HG02973 (cell line): ENCODE measurements around the gene CDK11A.
A peak's percentile ranks its signal among the peaks of the same experiment; 100 is the strongest.

Experiments
- ATAC-seq: cut with Tn5 transposase; IDR thresholded peaks from one replicate; pipeline ENCODE4 v1.9.1; 2021; ENCODE audit warnings: moderate library complexity; ENCODE audit not compliant: unreplicated experiment

CDK11A gene

GRCh38 chr1:1724035-1724864 lies at the start of gene CDK11A:
TSS of gene CDK11A (minus strand) at chr1:1724357. CDS start at chr1:1722818, 1,539 bp downstream.
- ATAC-seq, result peak; percentile 87

- ATAC-seq, result no peak
These were observed 49.7 kb upstream of the CDK11A start for GRCh38 chr1:1773874-1774273.

GRCh38 chr1:1771096-1771495 lies 46.9 kb upstream of the CDK11A start:
- no peak for ATAC-seq

DNA sequence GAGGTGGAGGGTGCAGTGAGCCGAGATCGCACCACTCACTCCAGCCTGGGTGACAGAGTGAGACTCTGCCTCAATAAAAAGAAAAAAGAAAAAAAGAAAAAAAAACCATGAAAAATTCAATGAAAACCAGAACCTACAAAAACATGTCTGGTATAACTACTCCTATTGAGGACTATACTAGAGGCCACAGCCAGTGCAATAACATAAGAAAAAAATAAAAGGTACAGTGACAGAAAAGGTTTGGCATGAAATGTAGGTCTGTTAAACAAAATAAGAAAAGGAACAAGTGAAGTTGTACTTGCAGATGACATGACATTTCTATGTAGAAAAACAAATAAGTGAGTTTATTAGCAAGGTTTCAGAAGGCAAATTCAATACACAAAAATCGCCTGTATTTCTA lies 45.9 kb upstream of the CDK11A start:
- no peak for ATAC-seq

GRCh38 chr1:1768249-1768992 lies 44.3 kb upstream of the CDK11A start:
- ATAC-seq, result no peak

DNA sequence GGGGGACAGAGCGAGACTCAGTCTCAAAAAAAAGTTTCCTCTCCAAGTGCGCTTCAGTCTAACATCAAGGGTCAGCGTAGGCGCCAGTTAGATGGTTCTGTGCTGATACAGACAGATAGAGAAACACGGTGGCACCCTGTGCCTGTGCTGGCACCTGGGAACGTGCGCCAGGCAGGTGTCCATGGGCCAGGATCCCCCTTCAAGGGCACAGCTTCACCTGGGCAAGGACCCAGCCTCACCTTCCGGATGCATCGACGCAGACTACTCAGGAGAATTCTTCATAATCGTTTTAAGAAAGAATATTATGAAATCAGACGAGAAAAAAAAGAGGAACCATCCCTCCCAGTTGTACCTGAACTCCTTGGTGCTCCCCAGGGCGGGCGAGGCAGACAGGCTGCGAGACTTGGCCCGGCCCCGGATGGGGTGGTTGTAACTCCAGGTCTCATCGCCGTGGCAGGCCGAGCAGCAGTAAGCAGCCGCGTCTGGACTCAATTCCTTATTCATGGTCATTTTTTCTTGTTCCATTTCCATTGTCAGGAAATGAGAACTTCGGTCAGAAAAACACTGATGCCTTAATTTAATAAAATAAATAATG lies 40.8 kb upstream of the CDK11A start:
- no peak for ATAC-seq

DNA sequence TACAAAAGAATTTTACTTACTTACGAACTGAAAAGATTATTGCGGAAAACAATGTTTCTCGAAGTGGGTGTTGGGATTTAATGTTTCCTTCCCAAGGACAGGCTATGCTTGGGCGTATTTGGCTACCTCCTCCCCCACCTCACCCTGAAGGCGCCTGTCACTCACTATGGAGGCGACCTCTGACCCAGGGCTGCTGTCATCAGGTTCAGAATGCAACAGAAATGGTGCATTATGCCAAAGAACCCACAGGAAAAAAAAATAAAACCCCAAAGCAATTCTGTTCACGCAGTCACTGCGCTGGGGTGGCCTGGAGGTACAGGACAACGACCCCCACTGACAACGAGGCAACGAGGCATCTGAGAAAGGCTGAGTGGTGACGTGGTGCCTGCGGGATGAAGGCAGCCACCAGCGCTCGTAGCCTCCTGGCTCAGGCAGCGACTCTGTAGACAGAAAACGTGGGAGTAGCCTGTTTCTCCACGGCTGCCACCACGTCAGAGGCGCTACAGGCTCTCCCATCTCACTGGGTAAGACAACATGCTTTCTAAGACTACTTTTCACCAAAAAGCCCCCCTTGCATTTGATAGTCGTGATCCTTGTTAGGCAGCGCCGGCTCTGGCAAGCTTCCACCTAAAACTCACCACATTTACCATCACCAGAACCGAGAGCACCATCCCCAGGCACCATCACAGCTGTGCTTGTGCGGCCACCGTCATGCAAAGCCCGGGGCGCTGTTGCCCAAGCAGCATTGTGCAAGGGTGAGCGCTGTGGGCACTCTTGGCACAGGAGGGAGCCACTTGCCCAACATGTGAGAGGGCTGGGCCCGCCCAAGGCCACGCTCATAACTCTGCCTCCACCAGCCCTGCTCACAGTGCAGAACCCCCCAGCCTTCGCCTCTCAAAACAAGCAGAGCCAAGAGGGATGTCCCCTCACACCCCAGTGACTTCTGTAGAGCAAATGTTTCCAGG lies 39.8 kb upstream of the CDK11A start:
- no peak for ATAC-seq

GRCh38 chr1:1761504-1762376 lies 37.6 kb upstream of the CDK11A start:
- no peak for ATAC-seq

GRCh38 chr1:1760715-1761114 lies 36.6 kb upstream of the CDK11A start:
- no peak for ATAC-seq

DNA sequence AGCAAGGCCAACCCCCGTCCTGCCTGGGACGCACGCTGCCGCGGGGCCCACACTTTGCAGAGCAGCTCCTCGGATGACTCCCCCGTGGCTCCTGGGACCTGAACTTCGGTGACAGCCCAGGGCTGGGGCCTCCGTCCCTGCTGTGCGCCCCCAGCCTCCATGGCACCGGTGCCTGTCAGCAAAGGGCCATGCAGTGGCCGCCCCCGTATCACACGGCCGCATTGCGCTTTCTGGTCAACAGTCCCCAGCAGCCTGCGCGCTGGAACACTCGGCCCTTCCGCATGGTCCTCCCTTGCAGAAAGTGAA lies 36.1 kb upstream of the CDK11A start:
- no peak for ATAC-seq

GRCh38 chr1:1759456-1760344 lies 35.5 kb upstream of the CDK11A start:
- ATAC-seq, result no peak

GRCh38 chr1:1758692-1759455 lies 34.7 kb upstream of the CDK11A start:
- no peak for ATAC-seq

GRCh38 chr1:1758059-1758621 lies 34.0 kb upstream of the CDK11A start:
- no peak for ATAC-seq

DNA sequence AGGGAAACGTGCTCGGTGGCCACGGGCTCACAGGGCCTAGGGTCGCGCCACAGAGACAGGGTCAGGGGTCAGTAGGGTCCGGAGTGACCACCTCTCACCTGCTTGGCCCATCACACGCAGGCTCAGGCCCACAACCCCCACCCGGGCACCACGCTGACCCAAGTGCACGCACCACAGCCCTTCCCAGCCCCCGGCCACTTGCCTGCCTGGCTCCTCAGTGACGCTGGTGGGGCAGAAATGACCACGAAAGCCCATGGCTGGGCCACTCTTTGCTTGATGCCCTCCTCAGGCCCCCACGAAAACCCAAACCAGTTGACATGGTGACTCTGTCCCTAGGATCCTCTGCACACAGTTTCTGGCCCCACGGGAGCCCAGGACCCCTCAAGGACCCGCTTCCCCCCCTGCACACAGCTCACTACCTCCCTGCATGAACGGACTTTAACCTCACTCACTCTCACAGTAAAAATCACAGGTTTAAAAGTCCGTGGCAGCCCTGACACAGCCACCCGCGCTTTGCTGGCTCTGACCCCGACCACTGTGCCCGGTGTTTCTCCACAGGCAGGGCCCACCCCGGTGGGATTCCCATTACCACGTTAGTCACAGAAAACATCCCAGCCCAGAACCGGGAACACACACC lies 33.4 kb upstream of the CDK11A start:
- no peak for ATAC-seq

GRCh38 chr1:1756661-1757421 lies 32.7 kb upstream of the CDK11A start:
- ATAC-seq, result no peak

GRCh38 chr1:1755852-1756251 lies 31.7 kb upstream of the CDK11A start:
- ATAC-seq, result no peak

GRCh38 chr1:1755426-1755825 lies 31.3 kb upstream of the CDK11A start:
- no peak for ATAC-seq
